SK-N-SH (cell line): ENCODE results near the gene UNC13B. TPM values are rescaled to one million over a fixed set of nuclear protein-coding genes. Genes with fewer than 3 reads are reported as not detected.
"Not testable (repeated sequence)": the region's sequence is repeated elsewhere in the genome, so short reads cannot be mapped to it uniquely, and the experiment has no call there.

Experiments used
- CTCF ChIA-PET: fragments of 300-600, 350-600 bp; formaldehyde crosslinking; extraction: SDS; loops from one replicate; lab custom pipeline; 2021; lab: Yijun Ruan, JAX
- POLR2A ChIA-PET: fragments of 350-600 bp; sonication (Branson Sonifier 250); formaldehyde crosslinking; extraction: SDS; loops from one replicate; lab custom pipeline; 2020; ENCODE audit warnings: antibody characterized with exemption, inconsistent platforms; lab: Yijun Ruan, JAX
- DNase-seq: peaks from one replicate; pipeline ENCODE4 v3.0.0; 2012
- H2AFZ ChIP-seq: fragments of 200-600 bp; sonication (generic); 2 replicates; pipeline ENCODE4 v1.8.1; 2016; ENCODE audit warnings: antibody characterized with exemption, mild to moderate bottlenecking, low read depth
- H3F3A ChIP-seq: fragments of 200-600 bp; sonication (generic); replicated peaks from 2 replicates; pipeline ENCODE3; 2016; ENCODE audit warnings: antibody characterized with exemption, mild to moderate bottlenecking; ENCODE audit not compliant: insufficient read depth
- H3K27ac ChIP-seq, 2 experiments: fragments of 200-500 bp in 1 of 2; fragments of 200-600 bp in 1 of 2; sonication (Bioruptor generic) in 1 of 2; sonication (generic), shearing (Covaris generic) in 1 of 2; 2 replicates each; pipeline versions ENCODE4 v1.5.1 to v1.6.1; 2014 to 2016; ENCODE audit warnings: low read depth in 2 of 2, inconsistent platforms in 1 of 2, low read length in 1 of 2, mild to moderate bottlenecking in 1 of 2, mixed read lengths in 1 of 2
- H3K27me3 ChIP-seq: fragments of 200-600 bp; sonication (generic), shearing (Covaris generic); 2 replicates; pipeline ENCODE4 v1.6.1; 2016; ENCODE audit warnings: mixed run types; ENCODE audit not compliant: insufficient read depth
- H3K36me3 ChIP-seq, 2 experiments: fragments of 200-500 bp in 1 of 2; fragments of 200-600 bp in 1 of 2; sonication (Bioruptor generic) in 1 of 2; sonication (generic) in 1 of 2; replicated peaks in 1 of 2; 2 replicates each; pipeline versions ENCODE3 to v1.5.1; 2014 to 2016; ENCODE audit warnings: low read length in 1 of 2, mild to moderate bottlenecking in 1 of 2; ENCODE audit not compliant: insufficient read depth in 2 of 2, control insufficient read depth in 1 of 2
- H3K4me1 ChIP-seq, 2 experiments: fragments of 200-500 bp in 1 of 2; fragments of 200-600 bp in 1 of 2; sonication (Bioruptor generic) in 1 of 2; sonication (generic), shearing (Covaris generic) in 1 of 2; 2 replicates each; pipeline versions ENCODE4 v1.5.1 to v1.6.1; 2014 to 2016; ENCODE audit warnings: low read depth in 1 of 2, low read length in 1 of 2, mixed run types in 1 of 2; ENCODE audit not compliant: insufficient read depth in 2 of 2, control insufficient read depth in 1 of 2
- H3K4me2 ChIP-seq: fragments of 200-600 bp; sonication (generic), shearing (Covaris generic); 2 replicates; pipeline ENCODE4 v1.6.1; 2017; ENCODE audit warnings: mixed run types
- H3K4me3 ChIP-seq, 2 experiments: fragments of 200-500 bp in 1 of 2; fragments of 200-600 bp in 1 of 2; sonication (Bioruptor generic) in 1 of 2; sonication (generic), shearing (Covaris generic) in 1 of 2; 2 replicates each; pipeline versions ENCODE4 v1.5.1 to v1.8.1; 2014 to 2016; ENCODE audit warnings: low read depth in 2 of 2, inconsistent platforms in 1 of 2, low read length in 1 of 2, mild to moderate bottlenecking in 1 of 2, mixed read lengths in 1 of 2, moderate library complexity in 1 of 2
- H3K79me2 ChIP-seq: fragments of 200-600 bp; sonication (generic); 2 replicates; pipeline ENCODE4 v1.8.1; 2017; ENCODE audit warnings: mild to moderate bottlenecking; ENCODE audit not compliant: insufficient read depth
- H3K9ac ChIP-seq: fragments of 200-600 bp; sonication (generic); 2 replicates; pipeline ENCODE4 v1.6.1; 2017; ENCODE audit warnings: mixed run types
- H3K9me2 ChIP-seq: fragments of 200-600 bp; sonication (generic); 2 replicates; pipeline ENCODE4 v1.6.1; 2017; ENCODE audit warnings: mixed run types
- H3K9me3 ChIP-seq: fragments of 200-600 bp; sonication (generic); 2 replicates; pipeline ENCODE4 v1.6.1; 2017; ENCODE audit warnings: mixed run types, mild to moderate bottlenecking, moderate library complexity
- H4K20me1 ChIP-seq: fragments of 200-600 bp; sonication (generic); 2 replicates; pipeline ENCODE4 v1.6.1; 2017; ENCODE audit warnings: mild to moderate bottlenecking, mixed run types; ENCODE audit not compliant: insufficient read depth
- CTCF ChIP-seq: fragments of 200-600 bp; sonication (generic); IDR thresholded peaks from 2 replicates; pipeline ENCODE4 v1.6.1; 2017; ENCODE audit warnings: antibody characterized with exemption, mild to moderate bottlenecking, moderate library complexity
- ELF1 ChIP-seq: IDR thresholded peaks from 2 replicates; pipeline ENCODE4 v1.4.0; 2012
- FOSL2 ChIP-seq: IDR thresholded peaks from 2 replicates; pipeline ENCODE4 v1.4.0; 2012; ENCODE audit warnings: low read depth, mild to moderate bottlenecking, moderate library complexity, borderline replicate concordance
- JUND ChIP-seq: IDR thresholded peaks from 2 replicates; pipeline ENCODE4 v1.4.0; 2012
- MEF2A ChIP-seq: IDR thresholded peaks from 2 replicates; pipeline ENCODE4 v1.4.0; 2012; ENCODE audit warnings: low read depth, borderline replicate concordance
- NFIC ChIP-seq: IDR thresholded peaks from 2 replicates; pipeline ENCODE4 v1.4.0; 2012; ENCODE audit warnings: borderline replicate concordance
- PBX3 ChIP-seq: IDR thresholded peaks from 2 replicates; pipeline ENCODE4; 2012
- RXRA ChIP-seq: IDR thresholded peaks from 2 replicates; pipeline ENCODE4 v1.4.0; 2012; ENCODE audit warnings: low read depth, mild to moderate bottlenecking, borderline replicate concordance
- TCF12 ChIP-seq: IDR thresholded peaks from 2 replicates; pipeline ENCODE4 v1.4.0; 2012
- TEAD4 ChIP-seq: IDR thresholded peaks from 2 replicates; pipeline ENCODE4 v1.4.0; 2012; ENCODE audit warnings: mild to moderate bottlenecking, borderline replicate concordance; ENCODE audit not compliant: insufficient read depth
- WGBS: methylation state at CpG from one replicate; pipeline ENCODE4 v1.1.6; 2017; ENCODE audit warnings: low lambda C conversion rate; 5-methylcytosine and 5-hydroxymethylcytosine counted together
- polyA plus RNA-seq, 3 experiments: library from polyadenylated mRNA; depleted of rRNA; stranded (reverse); fragments of >200 nt; gene quantifications; 2 replicates each; pipeline ENCODE4 v1.2.3, GENCODE V29; 2012
- TF ChIP-seq, protein P1 (sequence below): IDR thresholded peaks from 2 replicates; pipeline ENCODE4 v1.6.1; 2012; ENCODE audit warnings: mild to moderate bottlenecking, low read depth, low read length, moderate library complexity

Gene UNC13B
- polyA plus RNA-seq, 1 of the 3 experiments (the other 2 are of a cell fraction), result 8.1 TPM

GRCh38 chr9:35237311-35237710 lies 75.5 kb downstream of the UNC13B start:
- no peak overlapping the region for H3K4me3 ChIP-seq
- TF ChIP-seq NFIC, result no peak
- TF ChIP-seq MEF2A, result no peak
- TF ChIP-seq TEAD4, result no peak
- TF ChIP-seq, protein P1, sequence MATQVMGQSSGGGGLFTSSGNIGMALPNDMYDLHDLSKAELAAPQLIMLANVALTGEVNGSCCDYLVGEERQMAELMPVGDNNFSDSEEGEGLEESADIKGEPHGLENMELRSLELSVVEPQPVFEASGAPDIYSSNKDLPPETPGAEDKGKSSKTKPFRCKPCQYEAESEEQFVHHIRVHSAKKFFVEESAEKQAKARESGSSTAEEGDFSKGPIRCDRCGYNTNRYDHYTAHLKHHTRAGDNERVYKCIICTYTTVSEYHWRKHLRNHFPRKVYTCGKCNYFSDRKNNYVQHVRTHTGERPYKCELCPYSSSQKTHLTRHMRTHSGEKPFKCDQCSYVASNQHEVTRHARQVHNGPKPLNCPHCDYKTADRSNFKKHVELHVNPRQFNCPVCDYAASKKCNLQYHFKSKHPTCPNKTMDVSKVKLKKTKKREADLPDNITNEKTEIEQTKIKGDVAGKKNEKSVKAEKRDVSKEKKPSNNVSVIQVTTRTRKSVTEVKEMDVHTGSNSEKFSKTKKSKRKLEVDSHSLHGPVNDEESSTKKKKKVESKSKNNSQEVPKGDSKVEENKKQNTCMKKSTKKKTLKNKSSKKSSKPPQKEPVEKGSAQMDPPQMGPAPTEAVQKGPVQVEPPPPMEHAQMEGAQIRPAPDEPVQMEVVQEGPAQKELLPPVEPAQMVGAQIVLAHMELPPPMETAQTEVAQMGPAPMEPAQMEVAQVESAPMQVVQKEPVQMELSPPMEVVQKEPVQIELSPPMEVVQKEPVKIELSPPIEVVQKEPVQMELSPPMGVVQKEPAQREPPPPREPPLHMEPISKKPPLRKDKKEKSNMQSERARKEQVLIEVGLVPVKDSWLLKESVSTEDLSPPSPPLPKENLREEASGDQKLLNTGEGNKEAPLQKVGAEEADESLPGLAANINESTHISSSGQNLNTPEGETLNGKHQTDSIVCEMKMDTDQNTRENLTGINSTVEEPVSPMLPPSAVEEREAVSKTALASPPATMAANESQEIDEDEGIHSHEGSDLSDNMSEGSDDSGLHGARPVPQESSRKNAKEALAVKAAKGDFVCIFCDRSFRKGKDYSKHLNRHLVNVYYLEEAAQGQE, result no peak
- no peak for TF ChIP-seq RXRA
- TF ChIP-seq PBX3, result no peak
- TF ChIP-seq ELF1, result no peak
- no peak for TF ChIP-seq JUND
- TF ChIP-seq FOSL2, result no peak
- no peak for TF ChIP-seq CTCF
- TF ChIP-seq TCF12, result no peak
- TF ChIP-seq, all 33 proteins: peak for 0
- ChIA-PET CTCF (no interaction called here), POLR2A (no interaction called here)
- peaks cover 2 to 7% of the 10 kb centered on the region in 2 experiments for H3K36me3 ChIP-seq
- no peak overlapping the region for H2AFZ ChIP-seq
- H3K4me2 ChIP-seq, result no peak overlapping the region
- no peak for DNase-seq
- H3K27me3 ChIP-seq, result no peaks in the 10 kb centered on the region
- no peaks in the 10 kb centered on the region for H3K9me2 ChIP-seq
- no peaks in the 10 kb centered on the region for H3F3A ChIP-seq
- no peak overlapping the region for H3K9ac ChIP-seq
- H3K4me1 ChIP-seq, result no peaks in the 10 kb centered on the region
- no peaks in the 10 kb centered on the region for H4K20me1 ChIP-seq
- no peaks in the 10 kb centered on the region for H3K79me2 ChIP-seq
- H3K27ac ChIP-seq, result no peak overlapping the region
- WGBS, result 25% methylated on average over 1 of the region's 1 CpG
- H3K9me3 ChIP-seq, result no peaks in the 10 kb centered on the region

DNA sequence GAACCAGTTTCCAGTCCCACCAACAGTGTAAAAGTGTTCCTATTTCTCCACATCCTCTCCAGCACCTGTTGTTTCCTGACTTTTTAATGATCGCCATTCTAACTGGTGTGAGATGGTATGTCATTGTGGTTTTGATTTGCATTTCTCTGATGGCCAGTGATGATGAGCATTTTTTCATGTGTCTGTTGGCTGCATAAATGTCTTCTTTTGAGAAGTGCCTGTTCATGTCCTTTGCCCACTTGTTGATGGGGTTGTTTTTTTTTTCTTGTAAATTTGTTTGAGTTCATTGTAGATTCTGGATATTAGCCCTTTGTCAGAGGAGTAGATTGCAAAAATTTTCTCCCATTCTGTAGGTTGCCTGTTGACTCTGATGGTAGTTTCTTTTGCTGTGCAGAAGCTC lies 84.1 kb downstream of the UNC13B start:
- H3K79me2 ChIP-seq, H3K4me2 ChIP-seq, CTCF ChIA-PET: not testable (repeated sequence)

More for the DNA sequence above, 84.1 kb downstream of the UNC13B start:
- H2AFZ ChIP-seq, H3K27ac ChIP-seq, H3F3A ChIP-seq, H3K4me1 ChIP-seq, H3K9me3 ChIP-seq, H3K9ac ChIP-seq, POLR2A ChIA-PET, H3K4me3 ChIP-seq, DNase-seq, H4K20me1 ChIP-seq, H3K9me2 ChIP-seq, H3K27me3 ChIP-seq, H3K36me3 ChIP-seq: not testable (repeated sequence)
- no CpG with 5 or more reads among the region's 1 CpG for WGBS
